Measurements from ENCODE around the gene PCP2.

The PCP2 gene

GRCh38 chr19:7679771-7680605 is 46.5 kb upstream of the PCP2 start:
- DNase-seq = no peak
- Histone ChIP-seq H3K4me3 (peak overlapping the region; percentile 79 to 100), H3K27me3 (peaks cover 0 to 41% of the 10 kb centered on the region in 2 donors), H3K27ac (peak overlapping the region in 1 of 2 donors; percentile 88), H3K4me1 (peaks cover 0 to 20% (median 11%) of the 10 kb centered on the region in 4 donors), H3K9me3 (no peaks in the 10 kb centered on the region), H3K36me3 (peaks cover 16 to 26% (median 24%) of the 10 kb centered on the region in 3 donors)
- TF ChIP-seq CTCF (IDR thresholded peaks at IDR 0.05) = no peak
- intact Hi-C loops (cut with DNase I; ENCODE audit: low total_unique reads) = loop anchor here (5.0 to 10.0 kb wide), 3 partner anchors 115 to 583 kb away; no protein-coding TSS in a partner anchor

GRCh38 chr19:7678971-7679751 is 45.6 kb upstream of the PCP2 start:
- no peak for DNase-seq

GRCh38 chr19:7677669-7678311 is 44.3 kb upstream of the PCP2 start:
- H3K4me1 ChIP-seq = peaks cover 0 to 20% (median 11%) of the 10 kb centered on the region in 4 donors
- intact Hi-C loops (cut with DNase I; ENCODE audit: low total_unique reads) = loop anchor here (10.0 kb wide), 1 partner anchor 323 kb away; no protein-coding TSS in a partner anchor
- no peak for TF ChIP-seq CTCF (IDR thresholded peaks at IDR 0.05)
- peaks cover 0 to 44% of the 10 kb centered on the region in 2 donors for H3K27me3 ChIP-seq
- H3K36me3 ChIP-seq = peaks cover 0 to 8% (median 7%) of the 10 kb centered on the region in 3 donors
- H3K4me3 ChIP-seq = no peak overlapping the region
- no peak for DNase-seq
- no peaks in the 10 kb centered on the region for H3K9me3 ChIP-seq
- no peak overlapping the region for H3K27ac ChIP-seq

More at GRCh38 chr19:7678971-7679751, 45.6 kb upstream of the PCP2 start:
- H3K4me3 ChIP-seq = no peak overlapping the region
- no peaks in the 10 kb centered on the region for H3K9me3 ChIP-seq
- H3K4me1 ChIP-seq = peaks cover 0 to 20% (median 11%) of the 10 kb centered on the region in 4 donors
- no peak for TF ChIP-seq CTCF (IDR thresholded peaks at IDR 0.05)
- intact Hi-C loops (cut with DNase I; ENCODE audit: low total_unique reads) = loop anchor here (10.0 kb wide), 1 partner anchor 324 kb away; no protein-coding TSS in a partner anchor
- peaks cover 0 to 41% of the 10 kb centered on the region in 2 donors for H3K27me3 ChIP-seq
- no peak overlapping the region for H3K27ac ChIP-seq
- H3K36me3 ChIP-seq = peaks cover 8 to 21% (median 21%) of the 10 kb centered on the region in 3 donors

GRCh38 chr19:7676854-7677253 is 43.3 kb upstream of the PCP2 start, which contains the start of gene MCEMP1:
Gene MCEMP1, plus strand, starts transcription at chr19:7677090. Its CDS starts 31 bp downstream, at chr19:7677121.
- no peak for DNase-seq
- peaks cover 0 to 11% (median 6%) of the 10 kb centered on the region in 4 donors for H3K4me1 ChIP-seq
- H3K27ac ChIP-seq = no peak within 1 kb of the TSS
- TF ChIP-seq CTCF (IDR thresholded peaks at IDR 0.05) = no peak
- no peaks in the 10 kb centered on the region for H3K9me3 ChIP-seq
- no peak within 1 kb of the TSS for H3K4me3 ChIP-seq
- H3K36me3 ChIP-seq = no peaks in the 10 kb centered on the region
- H3K27me3 ChIP-seq = peaks cover 0 to 54% of the 10 kb centered on the region in 2 donors
- intact Hi-C loops (cut with DNase I; ENCODE audit: low total_unique reads) = loop anchor here (10.0 kb wide), 1 partner anchor 322 kb away; no protein-coding TSS in a partner anchor

GRCh38 chr19:7676376-7676775 is 42.9 kb upstream of the PCP2 start:
- DNase-seq = peak in 1 of 2 donors; percentile 44
- Histone ChIP-seq H3K9me3 (no peaks in the 10 kb centered on the region), H3K27ac (no peak overlapping the region), H3K4me1 (peaks cover 0 to 6% (median 4%) of the 10 kb centered on the region in 4 donors), H3K27me3 (peaks cover 0 to 58% of the 10 kb centered on the region in 2 donors), H3K36me3 (no peaks in the 10 kb centered on the region), H3K4me3 (no peak overlapping the region)
- no peak for TF ChIP-seq CTCF (IDR thresholded peaks at IDR 0.05)
- intact Hi-C loops (cut with DNase I; ENCODE audit: low total_unique reads) = loop anchor here (10.0 kb wide), 1 partner anchor 322 kb away; no protein-coding TSS in a partner anchor

Measured in tibial artery (tissue), 4 donors.